Activated CD4-positive, alpha-beta T cell treated with anti-CD3 and anti-CD28 coated beads, Interleukin-2, amount 50 U/mL, for 4 hours (primary cell): Measurements from ENCODE around the gene STAC2.
A peak's percentile ranks its signal among the peaks of the same experiment; 100 is the strongest.

ENCODE experiments used
- DNase-seq, 2 experiments: peaks; one replicate each; pipeline ENCODE4 v3.0.0-alpha.2; 2020

STAC2 gene

GRCh38 chr17:39231591-39232551, 6.1 kb upstream of the STAC2 start:
- peak; percentile 44 to 46 for DNase-seq

- no peak for DNase-seq
Observed at GRCh38 chr17:39231091-39231561, 5.4 kb upstream of the STAC2 start.

DNA sequence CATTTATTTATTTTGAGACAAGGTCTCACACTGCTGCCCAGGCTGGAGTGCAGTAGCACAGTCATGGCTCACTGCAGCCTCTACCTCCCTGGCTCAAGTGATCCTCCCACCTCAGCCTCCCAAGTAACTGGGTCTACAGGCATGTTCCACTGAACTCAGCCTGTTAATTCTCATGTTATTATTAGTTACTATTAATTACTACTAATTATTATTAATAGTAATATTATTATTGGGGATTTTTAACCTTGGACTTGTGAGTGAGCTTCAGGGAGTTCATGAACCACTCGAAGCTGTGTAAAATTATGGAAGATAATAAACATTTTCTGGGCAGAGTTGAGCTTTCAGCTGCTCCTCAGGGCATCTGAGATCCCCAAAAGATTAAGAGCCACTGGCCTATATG, 4.6 kb upstream of the STAC2 start:
- DNase-seq: no peak

DNA sequence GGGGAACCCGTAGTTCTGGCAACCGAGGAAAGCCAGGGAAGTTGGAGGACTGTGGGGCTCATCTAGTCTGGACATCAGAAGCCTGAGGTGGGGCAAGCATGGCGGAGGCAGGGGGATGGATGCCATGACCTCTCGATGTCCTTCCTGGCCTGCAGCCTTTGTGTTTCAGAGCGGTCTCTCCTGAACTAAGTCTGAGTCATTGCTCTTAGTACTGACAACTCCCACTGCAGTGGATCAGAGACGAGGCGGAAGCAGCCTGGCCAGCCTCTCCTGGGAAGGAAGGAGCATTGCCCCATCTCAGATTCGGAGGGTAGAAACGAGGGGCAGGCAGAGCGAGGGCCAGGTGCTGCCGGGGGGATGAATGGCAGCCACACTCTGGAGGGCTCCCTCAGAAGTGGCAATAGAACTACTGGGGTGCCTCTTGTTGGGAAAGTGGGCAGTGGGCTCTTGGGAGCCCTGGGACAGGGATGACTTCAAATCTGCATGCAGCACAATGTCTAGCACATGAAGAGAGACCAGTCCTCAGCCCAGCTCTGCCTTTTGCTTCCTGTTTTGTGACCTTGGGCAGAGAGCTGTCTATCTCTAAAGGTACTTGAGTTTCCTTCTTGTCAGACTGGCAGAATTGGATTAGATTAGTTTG, 3.6 kb upstream of the STAC2 start:
- DNase-seq: no peak

DNA sequence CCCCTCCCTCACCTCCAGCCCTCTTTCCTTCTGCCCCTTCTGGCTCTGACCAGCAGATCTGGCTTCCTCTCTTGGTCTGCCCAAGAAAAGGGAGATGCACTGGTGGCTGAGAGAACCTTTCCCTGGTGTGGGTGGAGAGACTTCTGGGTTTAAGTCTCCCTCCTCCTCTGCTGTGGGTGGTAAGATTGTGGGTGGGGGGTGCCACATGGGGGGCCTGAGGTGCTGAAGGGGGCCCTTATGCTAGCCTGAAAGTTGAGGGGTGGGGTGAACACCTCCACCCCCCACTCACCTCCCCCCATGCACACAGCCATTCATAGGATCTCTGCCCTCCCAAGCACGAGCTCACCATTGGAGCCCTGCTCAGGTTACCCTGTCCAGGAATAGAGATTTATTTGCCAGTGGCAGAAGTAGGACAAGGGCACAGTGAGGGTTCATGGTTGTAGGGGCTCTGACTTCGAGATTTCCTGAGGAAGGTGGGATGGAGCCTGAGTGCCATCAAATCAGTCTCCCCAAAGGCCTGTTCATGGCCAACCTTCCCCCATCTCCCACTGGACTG, 1.7 kb upstream of the STAC2 start:
- no peak for DNase-seq

- peak; percentile 33 to 35 for DNase-seq
Observed at GRCh38 chr17:39225959-39226683, 376 bp upstream of the STAC2 start.

GRCh38 chr17:39224778-39225307, 902 bp downstream of the STAC2 start:
- DNase-seq: no peak

DNA sequence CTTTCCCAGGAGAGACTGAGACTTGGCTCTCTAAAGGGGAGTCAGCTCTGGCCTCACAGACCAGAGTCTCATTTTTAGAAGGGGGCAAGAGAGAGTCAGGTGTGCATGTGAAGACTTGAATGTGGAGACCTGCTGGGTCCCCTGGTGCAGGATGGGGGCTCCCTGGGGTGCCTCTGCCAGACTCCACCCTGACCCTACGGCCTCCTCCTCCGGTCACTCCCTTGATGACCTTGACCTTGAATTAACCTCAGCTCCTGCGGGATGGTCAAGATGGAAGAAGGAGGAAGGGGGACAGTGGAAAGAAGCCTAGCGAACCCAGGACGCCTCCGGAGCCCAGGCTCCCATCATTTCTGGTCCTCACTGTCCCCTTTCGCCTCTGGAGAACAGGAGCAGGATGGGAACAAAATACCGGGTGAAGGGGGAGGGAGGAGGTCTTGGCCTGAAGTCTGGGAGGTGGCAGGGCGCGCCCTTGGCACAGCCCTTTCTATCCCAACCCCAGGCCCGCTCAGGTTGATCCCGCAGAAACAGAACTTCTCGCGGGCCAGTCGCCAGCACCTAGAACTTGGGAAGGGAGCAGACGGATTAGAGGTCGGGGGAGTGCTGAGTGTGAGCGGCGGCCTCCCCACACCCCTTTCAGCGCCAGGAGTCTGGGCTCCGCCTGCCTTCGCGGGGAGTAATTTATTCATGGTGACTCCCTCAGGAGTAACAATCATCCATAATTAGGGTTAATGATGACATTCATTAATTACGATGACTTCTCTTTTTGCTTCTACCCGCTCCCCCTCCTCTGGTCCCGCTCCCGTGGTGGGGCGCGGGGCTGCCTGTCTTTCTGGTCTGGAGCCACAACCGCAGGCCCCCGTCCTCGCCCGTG, 1.6 kb downstream of the STAC2 start:
- no peak for DNase-seq

GRCh38 chr17:39222866-39223834, 2.6 kb downstream of the STAC2 start:
- no peak for DNase-seq

- no peak for DNase-seq
Observed at GRCh38 chr17:39222151-39222550, 3.6 kb downstream of the STAC2 start.

DNA sequence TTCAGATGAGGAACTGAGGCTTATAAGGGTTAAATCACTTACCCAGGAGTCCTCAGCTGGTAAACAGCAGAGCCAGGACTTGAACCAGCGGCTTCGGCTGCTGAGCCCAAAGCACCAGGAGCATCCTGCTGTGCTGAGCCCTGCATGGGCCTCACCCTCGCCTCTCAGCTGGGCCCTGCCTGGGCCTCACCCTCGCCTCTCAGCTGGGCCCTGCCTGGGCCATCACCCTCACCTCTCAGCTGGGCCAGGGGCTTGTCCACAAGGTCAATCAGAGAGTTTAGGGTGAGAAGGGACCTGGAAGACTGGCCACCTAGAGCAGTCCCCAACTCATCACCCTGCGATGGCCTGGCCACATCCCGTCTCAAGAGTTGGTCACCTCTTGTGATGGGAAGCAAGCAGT, 4.2 kb downstream of the STAC2 start:
- DNase-seq: no peak

DNA sequence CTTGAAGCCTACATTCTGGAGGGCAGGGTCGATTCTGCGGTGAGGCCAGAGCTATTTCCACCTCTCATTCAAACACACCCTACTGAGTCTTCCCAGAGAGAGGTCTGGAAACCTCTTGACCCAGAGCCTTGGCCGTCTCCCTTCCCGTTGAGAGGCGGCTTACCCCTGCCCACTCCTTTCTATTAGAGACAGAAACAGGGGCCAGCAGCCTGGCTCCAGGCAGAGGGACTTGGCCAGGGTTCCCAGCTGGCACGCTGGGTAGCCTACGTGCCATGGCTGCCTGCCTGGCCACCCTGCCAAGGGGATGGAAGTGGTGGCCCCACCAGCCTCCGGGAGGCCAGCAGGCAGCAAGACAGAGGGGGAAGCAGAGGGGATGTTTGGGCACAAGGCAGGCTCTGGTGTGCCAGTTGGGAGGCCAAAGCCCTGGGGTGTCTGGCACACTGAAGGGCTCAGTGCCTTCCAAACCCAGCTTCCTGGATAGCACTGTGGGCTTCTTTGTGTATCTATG, 6.0 kb downstream of the STAC2 start:
- DNase-seq: no peak

GRCh38 chr17:39218906-39219305, 6.8 kb downstream of the STAC2 start:
- DNase-seq: no peak

- no peak for DNase-seq
Observed at GRCh38 chr17:39217734-39218369, 7.9 kb downstream of the STAC2 start.

DNA sequence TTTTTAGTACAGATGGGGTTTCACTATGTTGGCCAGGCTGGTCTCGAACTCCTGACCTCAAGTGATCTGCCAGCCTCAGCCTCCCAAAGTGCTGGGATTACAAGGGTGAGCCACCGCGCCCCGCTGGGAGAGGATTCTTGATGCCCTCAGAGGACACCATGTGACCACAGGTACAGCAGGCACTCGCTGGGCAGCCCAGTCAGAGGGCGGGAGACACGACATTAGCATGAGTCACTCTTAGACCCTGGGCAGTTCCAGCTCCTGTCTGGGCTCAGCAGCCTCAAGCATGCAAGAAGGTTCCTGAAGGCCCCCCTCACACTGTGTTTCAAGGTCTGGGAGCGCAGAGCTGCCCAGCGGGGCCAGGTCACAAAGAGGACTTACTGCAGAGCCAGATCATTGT, 11.9 kb downstream of the STAC2 start:
- no peak for DNase-seq

- no peak for DNase-seq
Observed at GRCh38 chr17:39212841-39213480, 12.8 kb downstream of the STAC2 start.

DNA sequence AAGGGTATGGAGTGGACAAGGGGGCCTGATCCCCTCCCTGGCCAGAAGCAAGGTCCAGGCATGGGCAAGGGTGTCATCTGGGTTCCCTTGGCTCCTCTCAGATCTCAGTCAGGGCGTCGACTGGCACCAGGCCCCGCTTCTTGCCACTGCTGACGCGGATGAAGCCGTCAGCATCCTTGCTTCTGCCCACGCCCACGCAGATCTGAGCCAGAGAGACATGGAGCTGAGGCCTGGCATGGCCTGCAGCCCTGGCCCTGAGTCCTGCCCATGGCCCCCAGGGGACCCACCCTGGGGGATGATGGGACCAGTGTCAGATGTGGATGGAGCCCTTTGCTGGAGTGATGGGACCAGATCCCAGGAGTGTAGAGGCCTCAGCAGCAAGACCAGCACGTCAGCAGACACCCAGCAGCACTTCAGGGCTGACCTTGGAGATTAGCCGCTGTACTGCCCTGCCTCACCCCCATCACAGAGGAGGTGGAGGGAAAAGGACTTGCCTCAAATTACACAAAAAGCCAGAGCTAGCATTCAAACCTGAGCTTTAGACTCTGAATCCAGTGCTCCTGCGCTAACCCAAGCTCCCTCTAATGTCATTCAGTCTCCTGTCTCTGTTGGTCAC, 13.4 kb downstream of the STAC2 start:
- no peak for DNase-seq

DNA sequence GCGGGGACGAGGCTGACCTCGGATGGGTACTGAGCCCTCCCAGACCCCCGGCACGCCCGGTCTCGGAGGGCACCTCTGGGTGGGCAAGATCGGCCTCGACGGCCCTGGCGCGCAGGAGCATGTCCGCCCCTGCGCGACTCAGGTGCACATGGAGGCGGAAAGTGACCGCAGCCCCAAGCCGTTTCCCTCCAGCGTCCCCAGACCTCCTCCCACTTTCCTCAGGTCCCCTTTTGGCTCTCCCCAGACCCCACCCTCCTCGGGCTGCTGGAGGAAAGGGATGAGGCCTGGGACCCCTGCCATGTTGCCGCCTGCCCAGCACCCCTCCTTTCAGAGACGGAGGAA, 15.7 kb downstream of the STAC2 start:
- DNase-seq: no peak
